Tibial nerve (tissue), 4 donors: ENCODE data around the gene POLR2F. TPM values are rescaled to one million over a fixed set of nuclear protein-coding genes. Genes with fewer than 3 reads are reported as not detected.

Source experiments
- DNase-seq, 2 donors: peaks; one replicate each; pipeline ENCODE4 v3.0.0-alpha.2; 2019; ENCODE audit warnings: low spot score in 2 of 2
- H3K27ac ChIP-seq, 4 donors: fragments of 200-600 bp; sonication (generic) in 3 of 4; one replicate each; pipeline ENCODE4 v1.5.1; 2017 to 2019; ENCODE audit warnings: mild to moderate bottlenecking in 1 of 4
- H3K27me3 ChIP-seq, 2 donors: fragments of 200-600 bp; sonication (generic) in 1 of 2; one replicate each; pipeline versions ENCODE4 v1.5.1 to v1.6.0; 2017 to 2019
- H3K36me3 ChIP-seq, 3 donors: fragments of 200-600 bp; sonication (generic); one replicate each; pipeline ENCODE4 v1.5.1; 2018 to 2019
- H3K4me1 ChIP-seq, 4 donors: fragments of 200-600 bp; sonication (generic) in 3 of 4; one replicate each; pipeline ENCODE4 v1.5.1; 2017 to 2019
- H3K4me3 ChIP-seq, 4 donors: fragments of 200-600 bp; sonication (generic) in 3 of 4; one replicate each; pipeline ENCODE4 v1.5.1; 2017 to 2019; ENCODE audit warnings: mild to moderate bottlenecking in 1 of 4, moderate library complexity in 1 of 4
- H3K9me3 ChIP-seq, 4 donors: fragments of 200-600 bp; sonication (generic) in 3 of 4; one replicate each; pipeline ENCODE4 v1.5.1; 2017 to 2019
- EP300 ChIP-seq, 2 donors: sonication (generic); formaldehyde crosslinking; IDR thresholded peaks; one replicate each; pipeline ENCODE4 v1.6.1; 2017; ENCODE audit warnings: antibody characterized with exemption in 2 of 2, mild to moderate bottlenecking in 1 of 2
- POLR2A ChIP-seq, 2 donors: fragments of 450-650 bp; IDR thresholded peaks; one replicate each; pipeline ENCODE4 v1.6.1; 2017; ENCODE audit warnings: antibody characterized with exemption in 2 of 2, mild to moderate bottlenecking in 2 of 2, moderate library complexity in 2 of 2
- WGBS, 2 donors: methylation state at CpG; one replicate each; pipeline ENCODE4 v1.1.5; 2018; 5-methylcytosine and 5-hydroxymethylcytosine counted together
- total RNA-seq, 4 donors: library from RNA; depleted of rRNA; stranded (reverse); fragments of >200 nt; gene quantifications; one replicate each; pipeline ENCODE4 v1.1.0, GENCODE V29; 2016
- TF ChIP-seq, protein P1 (sequence below), 5 experiments: fragments of 200-600 bp in 3 of 5; fragments of 450-650 bp in 2 of 5; sonication (generic) in 3 of 5; IDR thresholded peaks; one replicate each; pipeline ENCODE4 v1.5.1; 2016 to 2019; ENCODE audit warnings: antibody characterized with exemption in 5 of 5, mild to moderate bottlenecking in 3 of 5, moderate library complexity in 2 of 5

POLR2F gene
- total RNA-seq, 4 donors from 2014 or later, result 54.7 to 181 (median 120) TPM

DNA sequence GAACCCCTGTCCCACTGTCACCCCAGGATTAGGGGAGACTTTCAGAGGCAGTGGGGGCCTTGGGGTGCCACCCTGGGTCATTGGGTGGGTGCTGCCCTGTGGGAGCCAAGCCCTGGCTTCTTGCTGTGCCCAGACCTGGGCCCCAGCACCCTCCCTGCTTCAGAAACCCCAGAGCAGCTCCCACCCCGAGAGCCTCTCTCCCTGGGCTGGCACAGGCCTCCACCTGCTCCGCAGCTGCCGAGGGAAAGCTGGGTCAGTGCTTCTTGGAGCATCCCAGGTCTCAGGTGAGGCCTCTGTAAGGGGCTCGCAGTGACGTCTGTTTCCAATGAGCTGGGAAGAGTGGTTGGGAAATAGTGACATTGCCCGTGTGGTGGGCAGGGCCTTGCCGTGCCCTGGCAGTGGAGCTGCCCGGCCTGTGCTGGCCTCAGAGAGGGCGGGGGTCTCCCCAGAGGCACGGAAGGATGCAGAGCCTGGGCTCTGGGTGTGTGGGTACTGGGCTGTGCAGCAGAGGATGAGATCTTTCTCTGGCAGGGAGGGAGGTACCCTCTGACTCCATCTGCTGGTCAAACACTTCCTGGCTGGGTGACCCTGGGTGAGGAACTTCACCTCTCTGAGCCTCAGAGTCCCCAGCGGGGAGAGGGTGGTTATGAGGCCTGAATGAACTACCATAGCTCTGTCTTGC, 23.1 kb upstream of the POLR2F start:
- Histone ChIP-seq H3K27ac (peak overlapping the region in 1 of 4 donors; percentile 55), H3K4me1 (peaks cover 0 to 30% (median 11%) of the 10 kb centered on the region in 4 donors), H3K36me3 (peaks cover 0 to 79% (median 9%) of the 10 kb centered on the region in 3 donors), H3K27me3 (no peaks in the 10 kb centered on the region), H3K4me3 (no peak overlapping the region), H3K9me3 (no peaks in the 10 kb centered on the region)
- DNase-seq, result peak in 1 of 2 donors; percentile 30
- 44 to 56% methylated on average over 10 to 11 of the region's 11 CpGs for WGBS, 2 donors
- no peak for TF ChIP-seq EP300 (IDR thresholded peaks at IDR 0.05)
- TF ChIP-seq, protein P1, sequence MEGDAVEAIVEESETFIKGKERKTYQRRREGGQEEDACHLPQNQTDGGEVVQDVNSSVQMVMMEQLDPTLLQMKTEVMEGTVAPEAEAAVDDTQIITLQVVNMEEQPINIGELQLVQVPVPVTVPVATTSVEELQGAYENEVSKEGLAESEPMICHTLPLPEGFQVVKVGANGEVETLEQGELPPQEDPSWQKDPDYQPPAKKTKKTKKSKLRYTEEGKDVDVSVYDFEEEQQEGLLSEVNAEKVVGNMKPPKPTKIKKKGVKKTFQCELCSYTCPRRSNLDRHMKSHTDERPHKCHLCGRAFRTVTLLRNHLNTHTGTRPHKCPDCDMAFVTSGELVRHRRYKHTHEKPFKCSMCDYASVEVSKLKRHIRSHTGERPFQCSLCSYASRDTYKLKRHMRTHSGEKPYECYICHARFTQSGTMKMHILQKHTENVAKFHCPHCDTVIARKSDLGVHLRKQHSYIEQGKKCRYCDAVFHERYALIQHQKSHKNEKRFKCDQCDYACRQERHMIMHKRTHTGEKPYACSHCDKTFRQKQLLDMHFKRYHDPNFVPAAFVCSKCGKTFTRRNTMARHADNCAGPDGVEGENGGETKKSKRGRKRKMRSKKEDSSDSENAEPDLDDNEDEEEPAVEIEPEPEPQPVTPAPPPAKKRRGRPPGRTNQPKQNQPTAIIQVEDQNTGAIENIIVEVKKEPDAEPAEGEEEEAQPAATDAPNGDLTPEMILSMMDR (IDR thresholded peaks at IDR 0.05), result peak in 4 of 5 experiments; percentile 32 to 50 (median 42)

DNA sequence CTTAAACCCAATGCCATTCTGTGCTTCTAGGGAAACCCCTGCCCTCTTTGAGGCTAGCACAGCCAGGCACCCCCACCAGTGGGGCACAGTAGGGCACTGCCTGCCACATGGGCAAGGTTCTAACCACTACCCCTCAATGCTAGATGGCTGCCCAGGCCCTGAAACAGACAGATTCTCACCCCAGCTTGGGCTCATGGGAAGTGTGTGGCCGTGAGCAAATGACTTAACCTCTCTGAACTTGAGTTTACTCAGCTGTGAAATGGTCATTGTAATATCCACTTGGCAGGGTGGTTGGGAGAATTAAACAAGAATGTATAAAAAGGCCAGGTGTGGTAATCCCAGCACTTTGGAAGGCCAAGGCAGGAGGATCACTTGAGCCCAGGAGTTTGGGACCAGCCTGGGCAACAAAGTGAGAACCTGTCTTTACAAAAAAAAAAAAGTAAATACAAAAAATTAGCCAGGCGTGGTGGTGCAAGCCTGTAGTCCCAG, 22.5 kb upstream of the POLR2F start:
- TF ChIP-seq, protein P1 (IDR thresholded peaks at IDR 0.05), result no peak
- no peak for TF ChIP-seq POLR2A (IDR thresholded peaks at IDR 0.05)
- TF ChIP-seq EP300 (IDR thresholded peaks at IDR 0.05), result no peak
- H3K9me3 ChIP-seq, result no peaks in the 10 kb centered on the region
- 48 to 57% methylated on average over 2 of the region's 2 CpGs for WGBS, 2 donors
- no peaks in the 10 kb centered on the region for H3K27me3 ChIP-seq
- peak overlapping the region in 1 of 4 donors; percentile 55 for H3K27ac ChIP-seq
- H3K36me3 ChIP-seq, result peaks cover 0 to 73% (median 4%) of the 10 kb centered on the region in 3 donors
- peaks cover 0 to 30% (median 11%) of the 10 kb centered on the region in 4 donors for H3K4me1 ChIP-seq
- no peak for DNase-seq
- no peak overlapping the region for H3K4me3 ChIP-seq

DNA sequence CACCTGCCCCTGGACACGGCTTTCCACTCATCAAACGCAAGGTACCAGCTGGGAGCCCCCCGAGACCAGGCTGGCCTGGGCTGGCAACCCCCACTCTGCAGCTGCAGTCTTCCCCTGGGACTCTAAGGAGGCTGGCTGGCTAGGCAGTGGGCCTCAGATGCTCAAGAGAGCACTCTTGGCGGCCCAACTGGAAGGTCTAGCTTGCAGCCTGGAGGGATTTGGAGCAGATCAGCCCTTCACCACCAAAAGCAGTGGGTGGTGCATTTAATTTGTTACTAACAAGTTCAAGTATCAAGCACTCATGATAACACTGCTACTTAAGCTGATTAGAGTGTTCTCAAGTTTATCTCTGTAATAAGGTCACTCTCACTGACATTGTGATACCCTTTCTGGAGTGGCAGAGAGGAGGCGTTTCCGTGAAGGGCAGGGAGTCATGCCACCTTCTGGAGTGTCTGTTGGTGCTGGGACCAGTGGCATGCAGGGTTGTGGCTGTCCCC, 21.6 kb upstream of the POLR2F start:
- H3K36me3 ChIP-seq, result peaks cover 0 to 68% (median 0%) of the 10 kb centered on the region in 3 donors
- no peak for TF ChIP-seq EP300 (IDR thresholded peaks at IDR 0.05)
- TF ChIP-seq, protein P1 (IDR thresholded peaks at IDR 0.05), result no peak
- TF ChIP-seq POLR2A (IDR thresholded peaks at IDR 0.05), result no peak
- 89 to 90% methylated on average over 5 to 6 of the region's 6 CpGs for WGBS, 2 donors
- no peak overlapping the region for H3K27ac ChIP-seq
- H3K4me1 ChIP-seq, result peaks cover 0 to 30% (median 11%) of the 10 kb centered on the region in 4 donors
- no peaks in the 10 kb centered on the region for H3K27me3 ChIP-seq
- no peak for DNase-seq
- no peaks in the 10 kb centered on the region for H3K9me3 ChIP-seq
- no peak overlapping the region for H3K4me3 ChIP-seq

DNA sequence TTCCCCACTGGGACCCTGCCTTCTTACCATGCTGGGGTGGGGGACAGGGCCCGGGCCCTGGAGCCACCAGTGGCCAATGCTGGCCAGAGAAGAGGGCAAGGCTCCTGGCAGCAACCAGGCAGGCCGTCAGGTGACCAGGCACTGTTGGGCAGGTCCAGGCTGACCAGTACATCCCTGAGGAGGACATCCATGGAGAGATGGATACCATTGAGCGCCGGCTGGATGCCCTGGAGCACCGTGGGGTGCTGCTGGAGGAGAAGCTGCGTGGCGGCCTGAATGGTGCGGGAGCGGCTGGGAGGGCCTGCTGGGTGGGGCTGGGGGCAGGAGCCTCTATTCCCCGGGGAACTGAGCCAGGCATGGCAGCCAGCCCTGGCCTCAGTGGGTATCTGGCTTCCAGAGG, 21.1 kb upstream of the POLR2F start:
- H3K27ac ChIP-seq, result peak overlapping the region in 1 of 4 donors; percentile 75

More for the DNA sequence above, 21.1 kb upstream of the POLR2F start:
- Histone ChIP-seq H3K27me3 (no peaks in the 10 kb centered on the region), H3K9me3 (no peaks in the 10 kb centered on the region), H3K4me3 (no peak overlapping the region), H3K36me3 (peaks cover 0 to 68% (median under 1%) of the 10 kb centered on the region in 3 donors), H3K4me1 (peaks cover 0 to 30% (median 11%) of the 10 kb centered on the region in 4 donors)
- DNase-seq, result no peak
- 90% methylated on average over 10 of the region's 10 CpGs; no CpG with 5 or more reads in 1 of the 2 donors for WGBS, 2 donors
- TF ChIP-seq POLR2A (IDR thresholded peaks at IDR 0.05), result no peak
- TF ChIP-seq, protein P1 (IDR thresholded peaks at IDR 0.05), result no peak
- no peak for TF ChIP-seq EP300 (IDR thresholded peaks at IDR 0.05)
